Ishikawa (cell line): ENCODE data around the gene ADGRL4.

Source experiments
- CEBPB ChIP-seq: IDR thresholded peaks from 2 replicates; pipeline ENCODE4 v1.6.1; 2012
- CREB1 ChIP-seq: IDR thresholded peaks from 2 replicates; pipeline ENCODE4 v1.6.1; 2012; ENCODE audit warnings: low read depth
- EGR1 ChIP-seq: IDR thresholded peaks from 2 replicates; pipeline ENCODE4 v1.6.1; 2012
- EP300 ChIP-seq: IDR thresholded peaks from 2 replicates; pipeline ENCODE4 v1.6.1; 2012; ENCODE audit warnings: borderline replicate concordance
- MAX ChIP-seq: IDR thresholded peaks from 2 replicates; pipeline ENCODE4 v1.6.1; 2012
- NFIC ChIP-seq: IDR thresholded peaks from 2 replicates; pipeline ENCODE4 v1.6.1; 2012
- RAD21 ChIP-seq: IDR thresholded peaks from 2 replicates; pipeline ENCODE4 v1.6.1; 2012; ENCODE audit warnings: low read depth
- TAF1 ChIP-seq: IDR thresholded peaks from 2 replicates; pipeline ENCODE4 v1.6.1; 2012; ENCODE audit warnings: low read depth, mild to moderate bottlenecking
- TCF12 ChIP-seq: IDR thresholded peaks from 2 replicates; pipeline ENCODE4 v1.6.1; 2012; ENCODE audit warnings: low read depth
- TEAD4 ChIP-seq: IDR thresholded peaks from 2 replicates; pipeline ENCODE4 v1.6.1; 2012
- YY1 ChIP-seq: IDR thresholded peaks from 2 replicates; pipeline ENCODE4 v1.6.1; 2012; ENCODE audit warnings: low read depth
- ZBTB7A ChIP-seq: IDR thresholded peaks from 2 replicates; pipeline ENCODE4 v1.6.1; 2012; ENCODE audit warnings: low read depth
- TF ChIP-seq, protein P1 (sequence below): IDR thresholded peaks from 2 replicates; pipeline ENCODE4 v1.6.1; 2012; ENCODE audit warnings: low read depth, mild to moderate bottlenecking
- TF ChIP-seq, protein P2 (sequence below): IDR thresholded peaks from 2 replicates; pipeline ENCODE4 v1.6.1; 2012

Gene ADGRL4

GRCh38 chr1:78980511-78980910 is 26.0 kb downstream of the ADGRL4 start:
- no peak for TF ChIP-seq TAF1

- TF ChIP-seq ZBTB7A (no peak), MAX (no peak), TCF12 (no peak), EP300 (no peak), YY1 (no peak), TEAD4 (no peak), EGR1 (no peak), RAD21 (no peak), CREB1 (no peak)
- TF ChIP-seq, protein P1, sequence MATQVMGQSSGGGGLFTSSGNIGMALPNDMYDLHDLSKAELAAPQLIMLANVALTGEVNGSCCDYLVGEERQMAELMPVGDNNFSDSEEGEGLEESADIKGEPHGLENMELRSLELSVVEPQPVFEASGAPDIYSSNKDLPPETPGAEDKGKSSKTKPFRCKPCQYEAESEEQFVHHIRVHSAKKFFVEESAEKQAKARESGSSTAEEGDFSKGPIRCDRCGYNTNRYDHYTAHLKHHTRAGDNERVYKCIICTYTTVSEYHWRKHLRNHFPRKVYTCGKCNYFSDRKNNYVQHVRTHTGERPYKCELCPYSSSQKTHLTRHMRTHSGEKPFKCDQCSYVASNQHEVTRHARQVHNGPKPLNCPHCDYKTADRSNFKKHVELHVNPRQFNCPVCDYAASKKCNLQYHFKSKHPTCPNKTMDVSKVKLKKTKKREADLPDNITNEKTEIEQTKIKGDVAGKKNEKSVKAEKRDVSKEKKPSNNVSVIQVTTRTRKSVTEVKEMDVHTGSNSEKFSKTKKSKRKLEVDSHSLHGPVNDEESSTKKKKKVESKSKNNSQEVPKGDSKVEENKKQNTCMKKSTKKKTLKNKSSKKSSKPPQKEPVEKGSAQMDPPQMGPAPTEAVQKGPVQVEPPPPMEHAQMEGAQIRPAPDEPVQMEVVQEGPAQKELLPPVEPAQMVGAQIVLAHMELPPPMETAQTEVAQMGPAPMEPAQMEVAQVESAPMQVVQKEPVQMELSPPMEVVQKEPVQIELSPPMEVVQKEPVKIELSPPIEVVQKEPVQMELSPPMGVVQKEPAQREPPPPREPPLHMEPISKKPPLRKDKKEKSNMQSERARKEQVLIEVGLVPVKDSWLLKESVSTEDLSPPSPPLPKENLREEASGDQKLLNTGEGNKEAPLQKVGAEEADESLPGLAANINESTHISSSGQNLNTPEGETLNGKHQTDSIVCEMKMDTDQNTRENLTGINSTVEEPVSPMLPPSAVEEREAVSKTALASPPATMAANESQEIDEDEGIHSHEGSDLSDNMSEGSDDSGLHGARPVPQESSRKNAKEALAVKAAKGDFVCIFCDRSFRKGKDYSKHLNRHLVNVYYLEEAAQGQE = no peak
These were observed 33.8 kb downstream of the ADGRL4 start for GRCh38 chr1:78972723-78973122.

DNA sequence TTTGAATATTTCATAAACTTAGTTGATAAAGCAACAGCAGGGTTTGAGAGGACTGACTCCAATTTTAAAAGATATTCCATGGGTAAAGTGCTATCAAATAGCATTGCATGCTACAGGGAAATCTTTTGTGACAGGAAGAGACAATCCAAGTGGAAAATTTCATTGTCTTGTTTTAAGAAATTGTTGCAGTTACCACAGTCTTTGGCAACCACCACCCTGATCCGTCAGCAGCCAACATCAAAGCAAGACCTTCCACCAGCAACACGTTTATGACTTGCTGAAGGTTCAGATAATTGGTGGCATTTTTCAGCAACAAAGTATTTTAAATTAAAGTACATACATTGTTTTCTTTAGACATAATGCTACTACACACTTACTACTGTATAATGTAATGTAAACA is 47.8 kb downstream of the ADGRL4 start:
- TF ChIP-seq EGR1 = no peak
- TF ChIP-seq TAF1 = no peak
- no peak for TF ChIP-seq ZBTB7A
- TF ChIP-seq CEBPB = no peak
- TF ChIP-seq, protein P1 = no peak
- TF ChIP-seq, protein P2, sequence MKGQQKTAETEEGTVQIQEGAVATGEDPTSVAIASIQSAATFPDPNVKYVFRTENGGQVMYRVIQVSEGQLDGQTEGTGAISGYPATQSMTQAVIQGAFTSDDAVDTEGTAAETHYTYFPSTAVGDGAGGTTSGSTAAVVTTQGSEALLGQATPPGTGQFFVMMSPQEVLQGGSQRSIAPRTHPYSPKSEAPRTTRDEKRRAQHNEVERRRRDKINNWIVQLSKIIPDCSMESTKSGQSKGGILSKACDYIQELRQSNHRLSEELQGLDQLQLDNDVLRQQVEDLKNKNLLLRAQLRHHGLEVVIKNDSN = no peak
- TF ChIP-seq YY1 = no peak
- no peak for TF ChIP-seq TEAD4
- TF ChIP-seq MAX = no peak
- TF ChIP-seq CREB1 = no peak
- no peak for TF ChIP-seq TCF12
- no peak for TF ChIP-seq NFIC
- TF ChIP-seq EP300 = no peak
- TF ChIP-seq RAD21 = no peak

DNA sequence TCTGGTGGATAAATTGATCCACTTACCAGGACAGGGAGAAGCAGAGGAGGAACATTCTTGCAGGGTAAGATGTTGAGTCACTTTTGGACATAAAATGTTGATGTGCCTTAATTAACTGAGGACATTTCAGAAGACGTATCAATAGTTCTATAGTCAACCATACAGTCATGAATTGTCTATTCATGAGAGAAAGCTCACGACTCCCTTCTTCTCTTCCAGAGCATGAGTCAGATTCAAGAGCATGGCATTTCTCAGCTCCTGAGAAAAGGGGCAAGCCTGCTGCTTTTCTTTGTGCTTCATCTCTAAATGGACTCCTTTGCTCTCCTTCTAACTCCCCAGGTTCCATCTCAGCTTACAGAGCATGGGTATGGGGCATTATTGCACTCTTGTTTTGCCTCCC is 55.7 kb downstream of the ADGRL4 start:
- TF ChIP-seq TCF12 (no peak), CEBPB (no peak), CREB1 (no peak), MAX (no peak)
- TF ChIP-seq, protein P1 = no peak

DNA sequence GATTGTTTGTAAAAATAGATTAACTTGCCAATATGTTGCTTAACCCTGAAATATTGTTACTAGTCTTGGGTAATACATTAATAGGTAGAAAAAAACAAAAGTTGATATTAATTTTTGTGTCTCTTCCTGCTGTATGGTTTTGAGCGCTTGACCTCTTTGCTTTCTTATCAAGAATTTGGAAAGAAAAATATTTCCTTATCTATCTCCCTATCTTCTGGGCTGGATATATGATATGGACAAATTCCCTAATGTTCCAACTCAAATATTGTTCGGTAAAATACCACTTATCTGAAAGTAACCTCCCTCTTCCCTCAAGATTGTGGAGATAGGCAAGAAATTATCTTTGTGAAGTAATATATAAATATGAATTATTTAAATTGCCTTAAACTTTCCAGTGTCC is 57.3 kb downstream of the ADGRL4 start:
- TF ChIP-seq TCF12 (no peak), ZBTB7A (no peak)

- TF ChIP-seq TCF12 (no peak), ZBTB7A (no peak)
These were observed 87.4 kb downstream of the ADGRL4 start for GRCh38 chr1:78919150-78919549.
